Measurements from ENCODE around the gene FIGN.

GRCh38 chr2:163595028-163595427 is 140.8 kb downstream of the FIGN start:
- TF ChIP-seq POLR2AphosphoS5 (IDR thresholded peaks at IDR 0.05; ENCODE audit: low read depth, low read length) = no peak
- TF ChIP-seq TAF1 (IDR thresholded peaks at IDR 0.05; ENCODE audit: borderline replicate concordance, insufficient read depth, low read length) = no peak
- TF ChIP-seq, protein P1, sequence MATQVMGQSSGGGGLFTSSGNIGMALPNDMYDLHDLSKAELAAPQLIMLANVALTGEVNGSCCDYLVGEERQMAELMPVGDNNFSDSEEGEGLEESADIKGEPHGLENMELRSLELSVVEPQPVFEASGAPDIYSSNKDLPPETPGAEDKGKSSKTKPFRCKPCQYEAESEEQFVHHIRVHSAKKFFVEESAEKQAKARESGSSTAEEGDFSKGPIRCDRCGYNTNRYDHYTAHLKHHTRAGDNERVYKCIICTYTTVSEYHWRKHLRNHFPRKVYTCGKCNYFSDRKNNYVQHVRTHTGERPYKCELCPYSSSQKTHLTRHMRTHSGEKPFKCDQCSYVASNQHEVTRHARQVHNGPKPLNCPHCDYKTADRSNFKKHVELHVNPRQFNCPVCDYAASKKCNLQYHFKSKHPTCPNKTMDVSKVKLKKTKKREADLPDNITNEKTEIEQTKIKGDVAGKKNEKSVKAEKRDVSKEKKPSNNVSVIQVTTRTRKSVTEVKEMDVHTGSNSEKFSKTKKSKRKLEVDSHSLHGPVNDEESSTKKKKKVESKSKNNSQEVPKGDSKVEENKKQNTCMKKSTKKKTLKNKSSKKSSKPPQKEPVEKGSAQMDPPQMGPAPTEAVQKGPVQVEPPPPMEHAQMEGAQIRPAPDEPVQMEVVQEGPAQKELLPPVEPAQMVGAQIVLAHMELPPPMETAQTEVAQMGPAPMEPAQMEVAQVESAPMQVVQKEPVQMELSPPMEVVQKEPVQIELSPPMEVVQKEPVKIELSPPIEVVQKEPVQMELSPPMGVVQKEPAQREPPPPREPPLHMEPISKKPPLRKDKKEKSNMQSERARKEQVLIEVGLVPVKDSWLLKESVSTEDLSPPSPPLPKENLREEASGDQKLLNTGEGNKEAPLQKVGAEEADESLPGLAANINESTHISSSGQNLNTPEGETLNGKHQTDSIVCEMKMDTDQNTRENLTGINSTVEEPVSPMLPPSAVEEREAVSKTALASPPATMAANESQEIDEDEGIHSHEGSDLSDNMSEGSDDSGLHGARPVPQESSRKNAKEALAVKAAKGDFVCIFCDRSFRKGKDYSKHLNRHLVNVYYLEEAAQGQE (IDR thresholded peaks at IDR 0.05; ENCODE audit: insufficient read depth in 1 of 2, low read depth in 2 of 2, low read length in 2 of 2) = no peak
- TF ChIP-seq SIN3A (IDR thresholded peaks at IDR 0.05; ENCODE audit: borderline replicate concordance, insufficient read depth, low read length) = no peak

Measured in PFSK-1 (cell line).